ENCODE results near the gene PLA2G6. TPM values are rescaled to one million over a fixed set of nuclear protein-coding genes. Genes with fewer than 3 reads are reported as not detected.

PLA2G6 gene
- total and polyA plus RNA-seq, 9 of the 15 experiments (the other 6 are each of a cell fraction or from before 2014, with no cell fraction given) = 0.11 to 12.2 (median 9.7) TPM

DNA sequence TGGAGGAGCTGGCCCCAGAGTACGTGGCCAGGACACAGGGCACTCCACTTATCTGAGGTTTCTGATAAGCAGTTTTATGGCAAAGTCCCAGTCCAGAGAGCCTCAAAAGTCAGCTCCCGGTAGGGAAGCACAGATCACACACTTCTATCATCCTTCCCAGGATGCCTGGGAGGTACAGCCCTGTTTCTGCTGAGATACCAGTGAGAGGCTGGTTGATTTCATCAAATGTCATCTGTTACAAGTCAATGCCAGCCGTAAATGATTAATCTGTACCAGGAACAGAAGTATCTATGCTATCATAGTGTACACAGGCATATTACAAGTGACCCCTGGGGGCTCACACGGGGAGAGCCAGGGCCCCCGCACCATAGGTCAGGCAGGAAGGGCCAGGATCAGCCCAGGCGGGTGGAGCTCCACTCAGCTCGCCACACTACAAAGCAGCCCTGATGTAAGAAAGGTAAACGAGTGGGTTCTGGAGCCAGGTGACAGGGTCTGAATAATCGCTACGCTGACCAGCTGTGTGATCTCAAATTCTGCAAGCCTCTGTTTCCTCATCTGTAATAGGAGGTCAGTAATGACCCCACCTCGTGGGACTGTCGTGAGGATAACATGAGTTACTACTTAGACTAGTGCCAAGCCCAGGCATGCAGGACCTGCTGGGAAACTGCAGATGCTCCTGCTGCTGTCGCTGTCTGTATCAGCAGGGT lies 17.6 kb downstream of the PLA2G6 start (continued):
- no peak for TF ChIP-seq ZFPM2 (CRISPR knock-in tag; IDR thresholded peaks at IDR 0.05)
- TF ChIP-seq POLR2AphosphoS2 (IDR thresholded peaks at IDR 0.05; ENCODE audit: low read length) = no peak
- TF ChIP-seq IRF2 (CRISPR knock-in tag; IDR thresholded peaks at IDR 0.05) = no peak
- no peak for TF ChIP-seq ELF1 (tag; IDR thresholded peaks at IDR 0.05)
- TF ChIP-seq PHF21A (IDR thresholded peaks at IDR 0.05; ENCODE audit: borderline replicate concordance, low read depth) = no peak
- TF ChIP-seq TFAM (CRISPR knock-in tag; conservative IDR thresholded peaks at IDR 0.05) = no peak
- no peak for TF ChIP-seq MCM7 (IDR thresholded peaks at IDR 0.05)
- 0 out of 2 replicates have a peak, but pooled peaks have one; percentile 27 for TF ChIP-seq CXXC5 (CRISPR knock-in tag; IDR thresholded peaks at IDR 0.05)
- peak; percentile 0; the same call in 1 of the 2 replicates for TF ChIP-seq ZFX (CRISPR knock-in tag; IDR thresholded peaks at IDR 0.05)
- TF ChIP-seq TEAD4 (IDR thresholded peaks at IDR 0.05; ENCODE audit: low read length) = peak; percentile 65
- no peak for TF ChIP-seq TEAD4 (CRISPR knock-in tag; IDR thresholded peaks at IDR 0.05; ENCODE audit: borderline replicate concordance)
- TF ChIP-seq KDM1A (IDR thresholded peaks at IDR 0.05) = peak; percentile 75 to 76; a peak in 3 of 4 replicates
- peak; percentile 64 for TF ChIP-seq TAL1 (IDR thresholded peaks at IDR 0.05)
- peak; percentile 84 for TF ChIP-seq NCOR1 (IDR thresholded peaks at IDR 0.05)
- no peak for TF ChIP-seq SNIP1 (IDR thresholded peaks at IDR 0.05; ENCODE audit: low read depth)
- no peak for TF ChIP-seq HMGN3 (IDR thresholded peaks at IDR 0.05; ENCODE audit: borderline replicate concordance, extremely low read depth, insufficient read length, low read depth, low read length)
- no peak for TF ChIP-seq CEBPB (tag; IDR thresholded peaks at IDR 0.05)
- TF ChIP-seq TAF9B (IDR thresholded peaks at IDR 0.05; ENCODE audit: partially characterized antibody) = no peak
- peak; percentile 24 for TF ChIP-seq HDAC3 (IDR thresholded peaks at IDR 0.05; ENCODE audit: borderline replicate concordance, partially characterized antibody)
- 0 out of 4 replicates have a peak, but pooled peaks of 1 of the 2 experiments have one; percentile 40 for TF ChIP-seq HDAC1 (IDR thresholded peaks at IDR 0.05)
- TF ChIP-seq RBBP5 (IDR thresholded peaks at IDR 0.05; ENCODE audit: borderline replicate concordance, insufficient read depth, low read length, poor library complexity, severe bottlenecking) = peak; percentile 31
- TF ChIP-seq, protein P1, sequence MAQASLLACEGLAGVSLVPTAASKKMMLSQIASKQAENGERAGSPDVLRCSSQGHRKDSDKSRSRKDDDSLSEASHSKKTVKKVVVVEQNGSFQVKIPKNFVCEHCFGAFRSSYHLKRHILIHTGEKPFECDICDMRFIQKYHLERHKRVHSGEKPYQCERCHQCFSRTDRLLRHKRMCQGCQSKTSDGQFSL (CRISPR knock-in tag; IDR thresholded peaks at IDR 0.05) = no peak
- TF ChIP-seq, protein P1 (tag; IDR thresholded peaks at IDR 0.05) = no peak

Measured in K562 (cell line).